AG08396 (cell line): ENCODE data around the gene SPDYE4.

Experiments used
- DNase-seq: peaks from one replicate; pipeline ENCODE4 v3.0.0; 2012; ENCODE audit warnings: low spot score, mixed read lengths

SPDYE4 gene

DNA sequence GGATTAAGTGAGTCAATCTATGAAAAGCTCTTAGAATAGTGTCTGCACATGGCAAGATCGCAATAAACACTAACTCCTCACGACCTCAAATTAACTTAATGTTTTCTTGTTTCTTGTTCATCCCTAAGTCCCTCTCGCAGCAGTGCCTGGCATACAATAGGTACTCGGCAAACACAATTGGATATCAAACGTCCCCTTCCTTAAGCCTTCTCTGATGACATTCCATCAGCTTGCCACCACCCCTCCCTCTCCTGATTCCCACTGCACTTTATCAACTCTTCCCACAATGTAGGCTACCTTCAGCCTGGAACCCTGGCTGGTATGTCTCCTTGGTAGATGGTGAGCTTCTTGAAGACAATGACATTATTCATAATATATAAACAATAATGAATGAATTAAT, 47.1 kb downstream of the SPDYE4 start:
- DNase-seq: no peak

DNA sequence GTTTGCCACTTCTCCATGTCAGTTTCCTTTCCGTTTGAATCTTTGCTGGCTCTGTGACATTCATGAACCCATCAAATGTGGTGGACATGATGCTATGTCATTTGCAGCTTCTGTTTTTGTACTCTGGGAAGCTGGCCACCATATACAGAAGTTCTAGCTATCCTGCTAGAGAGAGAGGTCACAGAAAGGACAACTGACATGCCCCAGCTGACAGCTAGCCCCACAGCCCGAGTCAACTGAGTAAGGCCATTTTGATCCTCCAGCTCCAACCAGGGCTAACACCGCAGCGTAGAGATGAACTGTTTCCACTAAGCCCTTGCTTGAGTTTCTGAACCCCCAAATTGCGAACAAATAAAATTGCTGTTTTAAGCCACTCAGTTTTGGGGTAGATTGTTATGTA, 47.5 kb downstream of the SPDYE4 start:
- DNase-seq: no peak

DNA sequence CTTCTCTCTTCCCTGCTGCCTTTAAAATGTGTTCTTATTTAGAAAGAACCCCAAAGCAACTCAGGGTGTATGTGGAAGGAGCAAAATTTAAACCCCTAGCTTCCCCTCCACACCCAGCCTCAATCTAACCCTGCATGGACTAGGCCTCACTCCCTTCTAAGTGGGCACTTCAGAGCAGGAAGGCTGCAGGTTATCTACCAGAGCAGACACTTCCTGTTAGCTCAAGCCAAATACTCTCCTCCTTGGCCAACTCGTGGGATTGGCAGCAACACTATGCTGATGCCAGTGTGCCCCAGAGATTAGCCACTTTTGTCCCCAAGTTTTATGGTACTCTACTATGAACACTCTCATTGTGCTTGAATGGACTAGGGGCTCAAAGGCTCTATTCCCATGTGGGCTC, 49.3 kb downstream of the SPDYE4 start:
- DNase-seq: no peak

GRCh38 chr17:8708025-8708461, 50.3 kb downstream of the SPDYE4 start:
- DNase-seq: no peak

DNA sequence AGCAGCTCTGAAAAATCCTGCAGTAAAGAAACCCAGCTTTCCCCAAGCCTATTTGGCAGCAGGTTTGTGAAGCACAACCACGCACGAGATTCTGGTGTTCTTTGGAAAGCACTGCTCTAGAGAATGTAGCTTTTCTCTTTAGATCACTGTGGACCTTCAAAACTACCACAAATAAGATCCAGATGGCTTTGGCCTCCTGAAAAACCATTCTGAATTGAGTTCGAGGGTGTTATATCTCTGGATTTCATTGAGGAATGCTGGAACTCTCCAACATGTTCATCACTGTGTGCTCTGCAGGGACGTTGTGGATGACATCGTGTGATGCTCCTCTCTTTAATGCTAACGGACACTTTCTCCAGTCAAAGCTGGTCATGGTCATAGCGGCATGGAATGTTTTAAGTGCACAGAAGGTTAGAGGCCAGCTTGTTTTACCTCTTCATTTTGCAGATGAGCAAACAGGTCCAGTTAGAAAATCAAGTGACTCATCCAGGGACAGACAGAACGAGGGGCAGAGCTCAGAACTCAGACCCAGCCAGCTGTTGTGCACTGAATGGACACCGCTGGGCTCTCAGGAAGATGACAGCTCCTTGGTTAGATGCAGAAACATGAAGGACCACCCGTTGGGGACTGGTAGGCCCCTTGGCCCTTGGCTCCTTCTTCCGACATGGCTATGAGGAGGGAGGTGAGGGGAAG, 50.9 kb downstream of the SPDYE4 start:
- no peak for DNase-seq

DNA sequence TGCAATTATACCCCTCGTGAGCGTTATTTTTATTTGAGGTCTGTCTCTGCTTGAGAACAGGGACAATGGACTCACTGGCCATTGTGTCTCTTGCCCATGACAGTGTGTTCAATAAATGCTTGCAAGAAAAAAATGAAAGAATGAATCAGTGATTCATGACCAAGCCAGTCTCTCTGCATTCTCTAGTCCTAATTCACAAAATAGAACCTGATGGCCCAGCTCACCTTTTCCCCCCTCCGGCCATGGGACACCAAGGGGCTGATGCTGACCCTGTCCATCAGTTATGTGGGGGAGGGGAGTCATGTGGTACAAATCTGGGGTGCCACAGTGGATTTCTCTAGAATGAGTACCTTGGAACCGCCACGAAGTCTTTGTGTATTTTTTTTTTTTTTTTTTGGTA, 51.9 kb downstream of the SPDYE4 start:
- DNase-seq: no peak

DNA sequence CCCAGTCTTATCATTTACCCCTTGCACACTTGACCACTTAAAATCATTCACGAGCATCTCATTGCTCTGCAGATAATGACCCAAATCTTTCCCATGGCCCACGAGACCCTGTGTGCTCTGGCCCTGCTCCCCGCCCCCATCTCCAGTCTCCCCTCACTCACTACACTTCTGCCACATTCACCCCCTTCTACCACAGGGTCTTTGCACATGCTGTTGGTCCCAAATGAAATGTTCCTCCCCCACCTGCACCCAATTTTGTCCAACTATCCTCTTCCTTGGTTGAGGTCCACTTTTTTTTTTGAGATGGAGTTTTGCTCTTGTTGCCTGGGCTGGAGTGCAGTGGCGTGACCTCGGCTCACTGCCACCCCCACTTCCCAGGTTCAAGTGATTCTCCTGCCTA, 52.9 kb downstream of the SPDYE4 start:
- no peak for DNase-seq

DNA sequence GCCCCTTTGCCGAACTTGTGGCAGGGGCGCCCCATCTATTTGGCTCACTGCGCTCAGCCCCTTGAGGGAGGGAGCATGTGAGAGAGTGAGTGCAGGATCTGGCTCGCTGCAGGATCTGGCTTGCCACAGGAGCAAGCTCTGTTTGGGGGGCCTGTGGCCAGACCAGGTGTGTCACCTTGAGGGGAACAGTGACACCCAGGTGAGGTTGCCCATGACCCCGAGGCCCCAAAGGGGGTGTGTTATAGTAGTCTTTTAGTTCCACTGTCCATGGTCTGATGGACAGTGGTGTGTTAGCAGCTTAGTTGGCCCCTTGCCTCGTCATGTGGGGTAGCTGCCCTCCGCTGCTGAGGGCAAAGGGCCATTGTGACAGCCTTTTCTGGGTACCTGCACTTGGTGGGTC, 55.3 kb downstream of the SPDYE4 start:
- DNase-seq: no peak

DNA sequence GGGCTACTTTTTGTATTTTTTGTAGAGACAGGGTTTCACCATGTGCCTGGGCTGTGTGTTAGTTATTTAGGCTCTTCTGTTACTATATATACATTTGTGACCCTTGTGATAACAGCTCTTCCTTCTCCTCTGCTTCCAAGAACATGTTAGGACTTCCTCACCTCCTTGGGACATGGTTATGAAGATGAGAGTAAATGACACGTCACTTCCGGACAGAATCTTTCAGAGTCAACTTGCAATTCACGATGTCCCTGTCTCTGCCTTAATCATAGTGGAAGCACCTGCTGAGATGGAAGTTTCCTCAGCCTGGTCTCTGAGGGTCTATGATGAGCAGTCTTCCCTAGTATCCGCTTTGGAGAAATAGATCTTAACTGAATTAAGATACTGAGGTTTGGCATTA, 56.6 kb downstream of the SPDYE4 start:
- DNase-seq: no peak

DNA sequence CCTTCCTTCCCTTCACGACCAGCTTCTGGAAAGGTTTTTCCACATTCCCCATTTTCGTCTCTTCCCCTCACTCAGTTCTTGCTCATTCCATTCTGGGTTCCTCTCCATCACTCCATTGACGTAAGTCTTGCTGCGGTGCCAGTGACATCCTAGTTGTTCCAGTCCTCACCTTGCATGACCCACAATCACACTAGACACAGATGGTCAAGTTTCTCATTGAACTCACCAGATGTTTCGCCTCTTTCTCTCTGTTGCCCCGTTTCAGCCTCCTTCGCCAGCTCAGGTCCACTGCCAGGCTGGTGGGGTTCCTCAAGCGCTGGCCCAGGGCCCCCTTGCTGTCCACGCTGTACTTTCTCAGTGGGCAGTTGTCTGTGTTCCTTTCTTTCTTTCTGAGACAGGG, 57.1 kb downstream of the SPDYE4 start:
- DNase-seq: no peak
